Ovary (tissue), 3 donors: Measurements from ENCODE around the gene SAMD10.

Experiments
- CTCF ChIP-seq, 3 donors: fragments of 450-650 bp in 2 of 3; fragments of 200-600 bp in 1 of 3; IDR thresholded peaks; one replicate each; pipeline versions ENCODE4 v1.5.1 to v1.8.0; 2016 to 2022; ENCODE audit warnings: antibody characterized with exemption in 3 of 3, mild to moderate bottlenecking in 1 of 3
- EP300 ChIP-seq: sonication (generic); formaldehyde crosslinking; IDR thresholded peaks from one replicate; pipeline ENCODE4 v1.6.1; 2017; ENCODE audit warnings: antibody characterized with exemption
- POLR2A ChIP-seq: fragments of 450-650 bp; IDR thresholded peaks from one replicate; pipeline ENCODE4 v1.6.1; 2017; ENCODE audit warnings: antibody characterized with exemption, mild to moderate bottlenecking, moderate library complexity
- donor health status: DM: no; HTN: no; CAD: no.

DNA sequence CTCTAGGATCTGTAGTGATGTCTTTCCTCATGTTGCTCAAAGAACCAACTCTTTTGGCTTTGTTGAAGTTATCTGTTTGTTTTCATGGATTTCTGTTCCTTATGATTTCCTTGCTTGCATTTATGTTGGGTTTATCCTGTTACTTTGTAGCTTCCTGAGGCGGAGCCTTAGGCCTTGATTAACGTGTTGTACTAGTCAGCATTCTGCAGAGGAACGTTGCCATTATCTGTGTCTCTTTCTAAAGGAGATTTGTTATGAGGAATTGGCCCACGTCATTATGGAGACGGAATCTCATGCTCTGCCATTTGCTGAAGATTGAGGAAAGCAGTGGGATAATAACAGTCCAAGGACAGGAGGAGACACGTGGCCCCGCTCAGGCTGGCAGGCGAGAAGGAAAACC, 53.1 kb downstream of the SAMD10 start:
- no peak for TF ChIP-seq POLR2A
- no peak for TF ChIP-seq EP300
- TF ChIP-seq CTCF (IDR thresholded peaks at IDR 0.05), result no peak
